ENCODE measurements around the gene SPR.

The SPR gene

GRCh38 chr2:72921088-72921851 lies 34.1 kb downstream of the SPR start:
- H3K9me3 ChIP-seq (ENCODE audit: insufficient read depth, low read length), result no peaks in the 10 kb centered on the region
- DNase-seq (ENCODE audit: low read depth, low spot score), result no peak
- H3K9ac ChIP-seq (ENCODE audit: insufficient read length, low read depth), result no peak overlapping the region
- peaks cover 96% of the 10 kb centered on the region for H3K27me3 ChIP-seq (ENCODE audit: insufficient read depth, insufficient read length)
- no peak overlapping the region for H3K4me3 ChIP-seq (ENCODE audit: insufficient read length, low read depth)
- TF ChIP-seq SUZ12 (IDR thresholded peaks at IDR 0.05; ENCODE audit: extremely low read depth, insufficient read depth, insufficient read length), result peak; percentile 49
- no peak for TF ChIP-seq ZNF274 (IDR thresholded peaks at IDR 0.05; ENCODE audit: low read depth, low read length)
- no peaks in the 10 kb centered on the region for H3K36me3 ChIP-seq (ENCODE audit: insufficient read depth, insufficient read length, low read length)
- peaks cover 8% of the 10 kb centered on the region for H3K4me1 ChIP-seq (ENCODE audit: insufficient read depth, insufficient read length)

GRCh38 chr2:72921853-72922252 lies 34.6 kb downstream of the SPR start:
- Histone ChIP-seq H3K9me3 (ENCODE audit: insufficient read depth, low read length) (no peaks in the 10 kb centered on the region), H3K9ac (ENCODE audit: insufficient read length, low read depth) (no peak overlapping the region), H3K4me3 (ENCODE audit: insufficient read length, low read depth) (no peak overlapping the region), H3K36me3 (ENCODE audit: insufficient read depth, insufficient read length, low read length) (no peaks in the 10 kb centered on the region), H3K27me3 (ENCODE audit: insufficient read depth, insufficient read length) (peaks cover 96% of the 10 kb centered on the region), H3K4me1 (ENCODE audit: insufficient read depth, insufficient read length) (peaks cover 8% of the 10 kb centered on the region)
- TF ChIP-seq ZNF274 (IDR thresholded peaks at IDR 0.05; ENCODE audit: low read depth, low read length), result no peak
- TF ChIP-seq YY1 (IDR thresholded peaks at IDR 0.05; ENCODE audit: insufficient read depth, insufficient read length), result no peak
- no peak for TF ChIP-seq SUZ12 (IDR thresholded peaks at IDR 0.05; ENCODE audit: extremely low read depth, insufficient read depth, insufficient read length)
- DNase-seq (ENCODE audit: low read depth, low spot score), result no peak

GRCh38 chr2:72923833-72924352 lies 36.7 kb downstream of the SPR start:
- peaks cover 100% of the 10 kb centered on the region for H3K27me3 ChIP-seq (ENCODE audit: insufficient read depth, insufficient read length)
- no peak for TF ChIP-seq YY1 (IDR thresholded peaks at IDR 0.05; ENCODE audit: insufficient read depth, insufficient read length)
- TF ChIP-seq SUZ12 (IDR thresholded peaks at IDR 0.05; ENCODE audit: extremely low read depth, insufficient read depth, insufficient read length), result no peak
- no peak for TF ChIP-seq ZNF274 (IDR thresholded peaks at IDR 0.05; ENCODE audit: low read depth, low read length)
- peak overlapping the region; percentile 32 for H3K9ac ChIP-seq (ENCODE audit: insufficient read length, low read depth)
- peak overlapping the region; percentile 21 for H3K4me3 ChIP-seq (ENCODE audit: insufficient read length, low read depth)
- H3K9me3 ChIP-seq (ENCODE audit: insufficient read depth, low read length), result no peaks in the 10 kb centered on the region
- DNase-seq (ENCODE audit: low read depth, low spot score), result no peak
- no peaks in the 10 kb centered on the region for H3K36me3 ChIP-seq (ENCODE audit: insufficient read depth, insufficient read length, low read length)
- peaks cover 6% of the 10 kb centered on the region for H3K4me1 ChIP-seq (ENCODE audit: insufficient read depth, insufficient read length)

- H3K9me3 ChIP-seq (ENCODE audit: insufficient read depth, low read length), result no peaks in the 10 kb centered on the region
- H3K27me3 ChIP-seq (ENCODE audit: insufficient read depth, insufficient read length), result peaks cover 100% of the 10 kb centered on the region
- H3K36me3 ChIP-seq (ENCODE audit: insufficient read depth, insufficient read length, low read length), result no peaks in the 10 kb centered on the region
- peak overlapping the region; percentile 21 for H3K4me3 ChIP-seq (ENCODE audit: insufficient read length, low read depth)
- peak overlapping the region; percentile 32 for H3K9ac ChIP-seq (ENCODE audit: insufficient read length, low read depth)
- TF ChIP-seq YY1 (IDR thresholded peaks at IDR 0.05; ENCODE audit: insufficient read depth, insufficient read length) (no peak), SUZ12 (IDR thresholded peaks at IDR 0.05; ENCODE audit: extremely low read depth, insufficient read depth, insufficient read length) (peak; percentile 93), ZNF274 (IDR thresholded peaks at IDR 0.05; ENCODE audit: low read depth, low read length) (no peak)
- peaks cover 6% of the 10 kb centered on the region for H3K4me1 ChIP-seq (ENCODE audit: insufficient read depth, insufficient read length)
- no peak for DNase-seq (ENCODE audit: low read depth, low spot score)
Observed at GRCh38 chr2:72924353-72925240, 37.4 kb downstream of the SPR start.

GRCh38 chr2:72925328-72925943 lies 38.2 kb downstream of the SPR start:
- no peak for DNase-seq (ENCODE audit: low read depth, low spot score)

GRCh38 chr2:72926368-72926767 lies 39.2 kb downstream of the SPR start:
- H3K27me3 ChIP-seq (ENCODE audit: insufficient read depth, insufficient read length), result peaks cover 100% of the 10 kb centered on the region
- no peak overlapping the region for H3K9ac ChIP-seq (ENCODE audit: insufficient read length, low read depth)
- H3K4me1 ChIP-seq (ENCODE audit: insufficient read depth, insufficient read length), result peaks cover 4% of the 10 kb centered on the region
- no peak for DNase-seq (ENCODE audit: low read depth, low spot score)
- H3K36me3 ChIP-seq (ENCODE audit: insufficient read depth, insufficient read length, low read length), result no peaks in the 10 kb centered on the region
- no peak for TF ChIP-seq SUZ12 (IDR thresholded peaks at IDR 0.05; ENCODE audit: extremely low read depth, insufficient read depth, insufficient read length)
- no peak for TF ChIP-seq YY1 (IDR thresholded peaks at IDR 0.05; ENCODE audit: insufficient read depth, insufficient read length)
- TF ChIP-seq ZNF274 (IDR thresholded peaks at IDR 0.05; ENCODE audit: low read depth, low read length), result no peak
- no peaks in the 10 kb centered on the region for H3K9me3 ChIP-seq (ENCODE audit: insufficient read depth, low read length)
- H3K4me3 ChIP-seq (ENCODE audit: insufficient read length, low read depth), result no peak overlapping the region

More at GRCh38 chr2:72925328-72925943, 38.2 kb downstream of the SPR start:
- Histone ChIP-seq H3K9me3 (ENCODE audit: insufficient read depth, low read length) (no peaks in the 10 kb centered on the region), H3K4me3 (ENCODE audit: insufficient read length, low read depth) (no peak overlapping the region), H3K27me3 (ENCODE audit: insufficient read depth, insufficient read length) (peaks cover 100% of the 10 kb centered on the region), H3K36me3 (ENCODE audit: insufficient read depth, insufficient read length, low read length) (no peaks in the 10 kb centered on the region), H3K4me1 (ENCODE audit: insufficient read depth, insufficient read length) (peaks cover 4% of the 10 kb centered on the region), H3K9ac (ENCODE audit: insufficient read length, low read depth) (no peak overlapping the region)
- no peak for TF ChIP-seq ZNF274 (IDR thresholded peaks at IDR 0.05; ENCODE audit: low read depth, low read length)
- TF ChIP-seq SUZ12 (IDR thresholded peaks at IDR 0.05; ENCODE audit: extremely low read depth, insufficient read depth, insufficient read length), result no peak

Data from NT2/D1 (cell line).